Measurements from ENCODE around the gene KRT80.
"Not testable (repeated sequence)": the region's sequence is repeated elsewhere in the genome, so short reads cannot be mapped to it uniquely, and the experiment has no call there.

The KRT80 gene

DNA sequence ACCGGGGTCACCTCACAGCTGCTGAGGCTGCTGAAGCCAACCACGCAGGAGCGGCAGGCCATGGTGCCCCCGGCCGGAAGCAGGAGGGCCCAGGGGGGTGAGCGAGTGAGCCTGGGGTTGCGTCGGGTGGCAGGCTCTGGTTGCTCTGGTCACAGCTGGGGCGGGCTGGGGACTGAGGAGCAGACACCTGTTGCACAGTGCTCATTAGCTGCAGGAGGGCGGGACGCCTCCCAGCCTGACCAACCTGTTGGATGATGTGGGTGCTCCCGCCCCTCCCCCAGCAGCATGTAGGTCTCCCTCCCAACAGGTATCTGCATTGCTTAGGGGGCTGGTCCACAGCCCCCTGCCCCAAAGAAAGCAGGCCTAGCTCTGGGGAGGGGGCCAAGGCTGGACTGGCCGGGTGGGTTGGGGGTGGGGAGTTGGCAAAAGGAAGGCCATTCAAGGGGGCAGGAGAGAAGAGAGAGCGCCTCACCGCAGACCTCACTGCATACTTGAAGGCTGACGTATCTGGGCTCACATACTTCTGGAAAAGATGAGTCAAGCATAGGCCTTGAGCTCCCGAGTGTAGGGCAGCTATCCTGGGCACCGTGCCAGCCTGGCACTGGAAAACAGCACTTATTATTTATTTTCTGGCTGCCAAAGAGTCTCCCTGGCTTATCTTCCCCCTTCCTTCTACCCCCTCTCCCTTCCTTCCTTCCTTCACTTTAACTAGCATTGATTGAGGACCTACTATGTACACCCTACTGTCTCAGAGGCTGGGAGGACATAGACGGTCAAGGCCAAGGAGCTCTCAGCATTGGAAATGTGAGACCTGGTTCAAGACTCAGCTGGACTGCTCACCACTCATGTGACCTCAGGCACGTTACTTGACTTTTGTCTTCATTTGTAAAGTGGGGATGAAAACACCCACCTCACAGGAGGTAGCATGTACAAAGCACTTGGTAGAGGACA is at the start of gene KRT80:
KRT80 (minus strand) TSS at position 174 of the 951 bp plus-strand sequence; CDS start at position 62, 112 bp downstream.
- Histone ChIP-seq H3K27ac (ENCODE audit: low read length) (peak within 1 kb of the TSS; percentile 40), H3K27me3 (ENCODE audit: low read depth, low read length) (no peaks in the 10 kb centered on the region), H3K4me3 (ENCODE audit: low read depth in 1 of 2, low read length in 2 of 2) (no peak within 1 kb of the TSS), H3K36me3 (ENCODE audit: control insufficient read depth in 1 of 2, insufficient read depth in 2 of 2, low read length in 2 of 2) (no peaks in the 10 kb centered on the region), H3K4me1 (ENCODE audit: control insufficient read depth in 1 of 2, insufficient read depth in 2 of 2, low read length in 2 of 2) (peaks cover 5 to 36% of the 10 kb centered on the region in 2 donors), H3K9me3 (ENCODE audit: control insufficient read depth in 1 of 2, low read length in 2 of 2) (no peaks in the 10 kb centered on the region)

DNA sequence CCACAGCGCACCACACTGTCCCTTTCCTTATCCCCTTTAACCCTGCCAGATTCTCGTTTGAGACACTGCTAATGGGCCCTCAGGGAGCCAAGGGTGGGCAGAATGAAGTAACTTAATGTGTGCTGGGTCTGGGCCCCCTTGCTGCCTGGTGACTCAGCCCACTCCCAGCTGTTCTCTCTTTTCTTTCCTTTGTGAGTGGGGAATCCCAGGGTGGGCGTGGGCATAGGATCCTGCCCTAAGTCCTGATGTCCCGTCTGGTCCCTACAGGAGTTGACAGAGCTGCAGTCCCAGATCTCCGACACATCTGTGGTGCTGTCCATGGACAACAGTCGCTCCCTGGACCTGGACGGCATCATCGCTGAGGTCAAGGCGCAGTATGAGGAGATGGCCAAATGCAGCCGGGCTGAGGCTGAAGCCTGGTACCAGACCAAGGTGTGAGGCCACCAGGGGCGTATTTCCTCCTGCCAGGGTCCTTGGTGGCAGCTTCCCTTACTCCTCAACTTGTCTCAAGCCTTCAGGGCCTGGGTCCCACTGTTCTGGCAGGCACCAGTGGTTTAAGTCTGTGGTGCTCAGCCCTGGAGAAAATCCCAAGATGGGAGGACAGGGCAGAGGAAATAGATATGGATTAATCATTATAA is 49.5 kb upstream of the KRT80 start:
- Histone ChIP-seq H3K9me3 (ENCODE audit: control insufficient read depth in 1 of 2, low read length in 2 of 2) (no peaks in the 10 kb centered on the region), H3K27me3 (ENCODE audit: low read depth, low read length) (no peaks in the 10 kb centered on the region), H3K4me1 (ENCODE audit: control insufficient read depth in 1 of 2, insufficient read depth in 2 of 2, low read length in 2 of 2) (peaks cover 12 to 16% of the 10 kb centered on the region in 2 donors), H3K27ac (ENCODE audit: low read length) (no peak overlapping the region), H3K36me3 (ENCODE audit: control insufficient read depth in 1 of 2, insufficient read depth in 2 of 2, low read length in 2 of 2) (no peaks in the 10 kb centered on the region), H3K4me3 (ENCODE audit: low read depth in 1 of 2, low read length in 2 of 2) (no peak overlapping the region)

DNA sequence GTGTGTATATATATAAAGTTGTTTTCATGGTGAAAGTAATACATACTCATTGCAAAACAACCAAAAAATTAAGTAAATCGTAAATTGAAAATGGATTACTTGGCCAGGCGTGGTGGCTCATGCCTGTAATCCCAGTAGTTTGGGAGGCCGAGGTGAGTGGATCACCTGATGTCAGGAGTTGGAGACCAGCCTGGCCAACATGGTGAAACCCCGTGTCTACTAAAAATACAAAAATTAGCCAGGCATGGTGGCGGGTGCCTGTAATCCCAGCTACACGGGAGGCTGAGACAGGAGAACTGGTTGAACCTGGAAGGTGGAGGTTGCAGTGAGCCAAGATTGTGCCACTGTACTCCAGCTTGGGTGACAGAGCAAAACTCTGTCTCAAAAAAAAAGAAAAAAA is 48.4 kb upstream of the KRT80 start:
- H3K27me3 ChIP-seq (ENCODE audit: low read depth, low read length); H3K36me3 ChIP-seq (ENCODE audit: control insufficient read depth in 1 of 2, insufficient read depth in 2 of 2, low read length in 2 of 2); H3K4me3 ChIP-seq (ENCODE audit: low read depth in 1 of 2, low read length in 2 of 2); H3K27ac ChIP-seq (ENCODE audit: low read length); H3K9me3 ChIP-seq (ENCODE audit: control insufficient read depth in 1 of 2, low read length in 2 of 2): not testable (repeated sequence)
- H3K4me1 ChIP-seq (ENCODE audit: control insufficient read depth in 1 of 2, insufficient read depth in 2 of 2, low read length in 2 of 2) = peaks cover 12 to 16% of the 10 kb centered on the region in 2 donors

DNA sequence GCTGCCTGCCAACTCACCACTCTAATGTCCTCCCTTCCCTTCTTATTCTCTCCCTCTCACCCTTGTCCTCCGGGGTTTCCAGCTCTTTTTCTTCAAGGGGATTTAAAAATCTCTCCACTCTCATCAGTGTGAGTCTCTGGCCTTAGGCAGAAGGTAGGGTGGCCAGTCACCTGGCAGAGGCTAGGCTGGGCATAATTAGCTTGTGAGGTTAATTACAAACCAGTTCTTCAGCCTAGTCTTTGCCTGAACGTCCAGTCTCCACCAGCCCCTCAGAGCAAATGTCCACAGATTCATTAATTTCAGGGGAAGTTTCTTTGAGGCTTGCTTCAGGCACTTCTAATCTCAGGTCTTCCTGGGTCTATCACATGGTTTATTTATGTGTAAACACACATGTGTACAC is 48.0 kb upstream of the KRT80 start:
- no peak overlapping the region for H3K27ac ChIP-seq (ENCODE audit: low read length)
- peaks cover 12 to 16% of the 10 kb centered on the region in 2 donors for H3K4me1 ChIP-seq (ENCODE audit: control insufficient read depth in 1 of 2, insufficient read depth in 2 of 2, low read length in 2 of 2)
- no peaks in the 10 kb centered on the region for H3K36me3 ChIP-seq (ENCODE audit: control insufficient read depth in 1 of 2, insufficient read depth in 2 of 2, low read length in 2 of 2)
- no peak overlapping the region for H3K4me3 ChIP-seq (ENCODE audit: low read depth in 1 of 2, low read length in 2 of 2)
- no peaks in the 10 kb centered on the region for H3K27me3 ChIP-seq (ENCODE audit: low read depth, low read length)
- H3K9me3 ChIP-seq (ENCODE audit: control insufficient read depth in 1 of 2, low read length in 2 of 2) = no peaks in the 10 kb centered on the region

DNA sequence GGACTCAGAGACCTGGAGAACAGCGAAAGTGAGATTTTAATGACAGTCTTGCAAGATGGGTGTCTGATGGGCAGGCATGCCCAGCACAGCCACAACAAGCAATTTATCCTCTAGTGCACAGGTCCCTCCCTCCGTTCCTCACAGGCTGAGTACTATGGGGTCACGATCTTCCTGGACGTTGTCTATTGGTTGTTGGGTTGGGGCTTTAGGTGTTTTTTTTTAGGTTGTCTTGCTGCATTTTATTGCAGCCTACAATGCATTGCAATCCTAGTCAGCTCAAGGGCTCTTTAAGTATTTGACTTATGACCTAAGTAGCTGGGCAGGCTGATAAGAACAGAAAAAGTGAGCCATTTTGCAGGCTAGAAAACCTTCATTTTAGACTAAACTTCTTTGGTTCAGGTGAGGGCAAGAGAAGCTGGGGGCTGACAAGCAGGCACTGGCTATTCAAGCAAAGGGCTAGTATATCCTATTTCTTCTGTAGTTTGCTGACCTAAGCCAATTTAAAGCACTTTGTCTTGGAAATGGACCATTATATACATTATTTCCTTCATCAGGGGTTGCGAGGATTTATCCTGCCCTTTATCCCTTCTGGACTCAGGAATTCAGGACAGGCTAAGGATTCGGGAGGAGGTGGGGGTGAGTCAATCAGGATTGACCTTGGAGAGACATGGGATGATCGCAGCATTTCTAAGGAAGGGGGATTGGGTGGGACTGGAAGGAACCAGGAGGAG is 47.3 kb upstream of the KRT80 start:
- Histone ChIP-seq H3K9me3 (ENCODE audit: control insufficient read depth in 1 of 2, low read length in 2 of 2) (no peaks in the 10 kb centered on the region), H3K27me3 (ENCODE audit: low read depth, low read length) (no peaks in the 10 kb centered on the region), H3K36me3 (ENCODE audit: control insufficient read depth in 1 of 2, insufficient read depth in 2 of 2, low read length in 2 of 2) (no peaks in the 10 kb centered on the region), H3K4me1 (ENCODE audit: control insufficient read depth in 1 of 2, insufficient read depth in 2 of 2, low read length in 2 of 2) (peaks cover 9% of the 10 kb centered on the region in 2 donors), H3K27ac (ENCODE audit: low read length) (no peak overlapping the region), H3K4me3 (ENCODE audit: low read depth in 1 of 2, low read length in 2 of 2) (no peak overlapping the region)

DNA sequence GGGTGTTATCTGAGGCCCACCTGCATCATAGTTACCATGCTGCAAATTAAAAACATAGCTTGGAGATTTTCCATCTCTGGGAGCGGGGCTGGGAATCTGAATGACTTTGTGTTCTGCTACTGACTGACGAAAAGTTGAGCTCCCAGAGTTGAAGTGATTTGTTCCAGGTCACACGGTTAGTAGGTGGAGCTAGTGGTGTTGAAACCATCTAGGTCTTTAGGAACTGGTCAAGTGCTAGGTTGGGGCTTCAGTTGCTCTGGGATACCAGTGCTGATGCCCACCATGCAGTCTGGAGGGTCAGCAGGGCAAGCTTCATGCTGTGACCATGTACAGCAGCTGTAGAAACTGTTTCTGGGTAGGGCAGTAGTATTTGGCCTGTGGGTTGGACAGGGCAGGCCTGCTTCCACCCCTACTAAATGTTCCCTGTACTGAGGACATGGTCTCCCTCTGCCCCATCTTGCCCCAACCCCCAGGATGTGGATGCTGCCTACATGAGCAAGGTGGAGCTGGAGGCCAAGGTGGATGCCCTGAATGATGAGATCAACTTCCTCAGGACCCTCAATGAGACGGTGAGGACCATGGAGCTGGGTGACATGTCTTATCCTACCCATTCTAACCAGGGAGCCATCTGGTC is 46.5 kb upstream of the KRT80 start:
- H3K36me3 ChIP-seq (ENCODE audit: control insufficient read depth in 1 of 2, insufficient read depth in 2 of 2, low read length in 2 of 2) = no peaks in the 10 kb centered on the region
- peaks cover 1 to 8% of the 10 kb centered on the region in 2 donors for H3K4me1 ChIP-seq (ENCODE audit: control insufficient read depth in 1 of 2, insufficient read depth in 2 of 2, low read length in 2 of 2)
- H3K27ac ChIP-seq (ENCODE audit: low read length) = no peak overlapping the region
- no peak overlapping the region for H3K4me3 ChIP-seq (ENCODE audit: low read depth in 1 of 2, low read length in 2 of 2)
- no peaks in the 10 kb centered on the region for H3K27me3 ChIP-seq (ENCODE audit: low read depth, low read length)
- no peaks in the 10 kb centered on the region for H3K9me3 ChIP-seq (ENCODE audit: control insufficient read depth in 1 of 2, low read length in 2 of 2)

DNA sequence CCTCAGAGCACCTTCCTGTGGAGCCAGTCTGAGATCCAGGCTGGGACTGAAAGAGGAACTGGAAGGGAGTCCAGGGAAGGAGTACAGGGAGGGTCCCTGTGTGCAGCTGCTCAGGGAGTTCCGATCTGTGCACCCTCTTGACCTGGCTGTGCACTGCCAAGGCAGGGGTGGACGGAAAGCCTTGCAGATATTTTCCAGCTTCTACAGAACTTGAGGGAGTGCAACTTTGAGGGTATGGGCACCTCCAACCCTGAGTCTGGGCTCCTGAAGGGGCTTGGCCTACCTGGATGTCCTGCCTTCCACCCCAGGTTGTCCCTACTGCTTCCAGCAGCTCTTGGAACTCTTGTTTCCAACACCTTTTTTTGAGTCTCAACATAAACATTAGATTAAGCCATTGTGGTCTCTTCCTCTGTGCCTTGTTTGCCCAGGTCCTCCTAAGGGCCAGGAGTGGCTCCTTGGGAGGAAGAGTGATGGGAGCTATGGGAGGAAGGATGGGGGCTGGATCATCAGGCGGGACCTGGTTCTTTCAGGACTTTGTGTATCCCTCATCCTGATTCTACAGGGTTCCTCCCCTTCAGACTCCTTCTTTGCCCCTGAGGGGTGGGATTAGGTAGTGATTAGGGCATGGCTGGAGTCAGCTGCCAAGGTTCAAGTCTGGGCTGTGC is 44.7 kb upstream of the KRT80 start:
- Histone ChIP-seq H3K27me3 (ENCODE audit: low read depth, low read length) (peaks cover 16% of the 10 kb centered on the region), H3K4me1 (ENCODE audit: control insufficient read depth in 1 of 2, insufficient read depth in 2 of 2, low read length in 2 of 2) (peaks cover 0 to 14% of the 10 kb centered on the region in 2 donors), H3K4me3 (ENCODE audit: low read depth in 1 of 2, low read length in 2 of 2) (no peak overlapping the region), H3K36me3 (ENCODE audit: control insufficient read depth in 1 of 2, insufficient read depth in 2 of 2, low read length in 2 of 2) (no peaks in the 10 kb centered on the region), H3K9me3 (ENCODE audit: control insufficient read depth in 1 of 2, low read length in 2 of 2) (no peaks in the 10 kb centered on the region), H3K27ac (ENCODE audit: low read length) (no peak overlapping the region)

DNA sequence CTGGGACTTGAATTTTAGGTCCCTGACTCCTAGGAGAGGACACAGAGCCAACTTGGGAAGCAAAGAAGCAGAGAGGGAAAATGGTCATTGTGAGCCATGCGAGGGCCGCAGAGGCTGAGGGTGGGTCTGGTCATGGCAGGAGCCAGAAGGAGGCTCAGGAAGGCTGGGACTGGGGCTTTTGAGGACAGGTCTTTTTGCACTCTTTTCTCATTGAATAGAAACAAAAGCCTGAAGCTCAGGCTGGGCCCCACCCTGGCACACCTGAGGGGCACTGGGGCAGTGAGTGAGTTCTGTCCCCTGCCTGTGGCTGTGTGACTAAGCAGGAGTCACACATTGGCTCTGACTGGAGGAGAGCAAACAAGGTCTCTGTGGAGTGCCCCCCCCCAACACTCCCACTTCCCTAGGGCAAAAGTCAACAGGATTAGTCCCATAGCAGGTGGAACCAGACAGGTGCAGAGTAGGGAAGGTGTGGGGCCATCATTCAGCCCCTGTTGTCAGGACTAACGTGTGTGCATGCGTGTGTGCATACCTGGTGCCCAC is 44.1 kb upstream of the KRT80 start:
- H3K27ac ChIP-seq (ENCODE audit: low read length) = no peak overlapping the region
- H3K36me3 ChIP-seq (ENCODE audit: control insufficient read depth in 1 of 2, insufficient read depth in 2 of 2, low read length in 2 of 2) = no peaks in the 10 kb centered on the region
- H3K9me3 ChIP-seq (ENCODE audit: control insufficient read depth in 1 of 2, low read length in 2 of 2) = no peaks in the 10 kb centered on the region
- H3K27me3 ChIP-seq (ENCODE audit: low read depth, low read length) = peaks cover 16% of the 10 kb centered on the region
- peaks cover 0 to 14% of the 10 kb centered on the region in 2 donors for H3K4me1 ChIP-seq (ENCODE audit: control insufficient read depth in 1 of 2, insufficient read depth in 2 of 2, low read length in 2 of 2)
- no peak overlapping the region for H3K4me3 ChIP-seq (ENCODE audit: low read depth in 1 of 2, low read length in 2 of 2)

DNA sequence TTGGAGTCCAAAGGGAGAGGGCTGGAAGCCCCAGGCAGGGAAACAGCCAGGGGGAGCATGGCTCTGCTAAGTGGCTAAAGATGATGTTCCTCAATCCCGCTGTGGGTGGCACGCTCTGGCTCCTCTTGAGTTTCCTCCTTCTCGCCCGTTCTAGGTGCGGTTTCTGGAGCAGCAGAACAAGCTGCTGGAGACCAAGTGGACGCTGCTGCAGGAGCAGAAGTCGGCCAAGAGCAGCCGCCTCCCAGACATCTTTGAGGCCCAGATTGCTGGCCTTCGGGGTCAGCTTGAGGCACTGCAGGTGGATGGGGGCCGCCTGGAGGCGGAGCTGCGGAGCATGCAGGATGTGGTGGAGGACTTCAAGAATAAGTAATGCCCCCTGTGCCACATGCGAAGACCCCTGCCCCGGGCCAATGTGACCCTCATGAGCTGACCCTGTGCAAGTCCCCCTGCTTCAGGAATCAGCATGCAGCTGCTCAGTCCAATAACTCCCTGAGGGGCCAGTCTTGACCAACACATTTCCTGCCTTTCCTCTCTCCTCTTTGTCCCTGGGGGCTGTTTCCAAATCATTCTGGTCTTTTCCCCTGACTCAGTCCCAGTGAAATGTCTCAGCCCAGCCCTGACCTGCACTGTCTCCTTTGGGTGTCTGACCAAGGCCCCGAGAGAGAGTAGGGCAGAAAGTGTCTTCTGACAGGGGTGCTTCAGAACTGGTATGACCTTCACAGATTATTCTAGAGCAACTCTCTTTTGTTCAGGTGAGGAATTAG is 43.4 kb upstream of the KRT80 start:
- no peak overlapping the region for H3K27ac ChIP-seq (ENCODE audit: low read length)
- H3K4me3 ChIP-seq (ENCODE audit: low read depth in 1 of 2, low read length in 2 of 2) = no peak overlapping the region

More for the DNA sequence above, 43.4 kb upstream of the KRT80 start:
- no peaks in the 10 kb centered on the region for H3K9me3 ChIP-seq (ENCODE audit: control insufficient read depth in 1 of 2, low read length in 2 of 2)
- peaks cover 0 to 14% of the 10 kb centered on the region in 2 donors for H3K4me1 ChIP-seq (ENCODE audit: control insufficient read depth in 1 of 2, insufficient read depth in 2 of 2, low read length in 2 of 2)
- H3K36me3 ChIP-seq (ENCODE audit: control insufficient read depth in 1 of 2, insufficient read depth in 2 of 2, low read length in 2 of 2) = no peaks in the 10 kb centered on the region
- peaks cover 16% of the 10 kb centered on the region for H3K27me3 ChIP-seq (ENCODE audit: low read depth, low read length)

Data from muscle layer of duodenum (tissue), 2 donors.